HG02798 (cell line): ENCODE measurements around the gene SERPINB11.
"Not testable (repeated sequence)": the region's sequence is repeated elsewhere in the genome, so short reads cannot be mapped to it uniquely, and the experiment has no call there.

Experiments
- ATAC-seq: cut with Tn5 transposase; IDR thresholded peaks from one replicate; pipeline ENCODE4 v1.9.1; 2021; ENCODE audit warnings: mild to moderate bottlenecking; ENCODE audit not compliant: unreplicated experiment, poor library complexity

Gene SERPINB11

DNA sequence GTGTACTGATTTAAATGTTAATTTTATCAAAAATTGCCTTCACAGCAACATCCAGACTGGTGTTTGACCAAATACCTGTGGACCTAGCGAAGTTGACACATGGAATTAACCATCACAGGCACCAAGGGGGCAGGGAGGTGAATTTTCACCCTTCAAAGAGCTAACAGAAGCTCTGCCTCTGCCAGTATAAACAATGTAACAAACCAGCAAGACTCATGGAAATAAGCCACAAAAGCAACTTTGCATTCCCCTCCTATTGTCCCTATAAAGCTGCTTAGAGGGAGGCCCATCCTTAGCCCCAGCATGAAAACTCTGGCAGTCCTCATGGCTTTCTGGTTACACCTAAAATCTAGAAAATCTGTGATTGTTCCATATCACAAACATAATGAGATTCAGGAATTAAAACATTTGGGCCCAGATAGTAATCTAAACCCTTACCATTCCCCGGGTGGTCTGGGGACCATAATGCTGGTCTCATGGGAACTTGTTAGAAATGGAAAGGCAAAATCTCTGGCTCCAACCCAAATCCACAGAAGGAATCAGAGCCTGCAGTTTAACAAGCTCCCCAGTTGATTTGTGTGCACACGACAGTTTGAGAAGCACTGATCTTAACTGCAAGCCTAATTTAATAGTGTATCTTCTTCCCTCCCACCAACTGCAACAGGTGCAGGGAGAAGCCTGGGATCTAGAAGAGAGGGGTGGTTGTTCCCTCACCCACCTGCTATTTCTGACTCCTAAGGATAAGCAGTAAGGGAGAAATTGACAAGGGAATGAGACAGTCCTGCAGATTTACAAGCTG, 23.1 kb downstream of the SERPINB11 start:
- ATAC-seq: no peak

DNA sequence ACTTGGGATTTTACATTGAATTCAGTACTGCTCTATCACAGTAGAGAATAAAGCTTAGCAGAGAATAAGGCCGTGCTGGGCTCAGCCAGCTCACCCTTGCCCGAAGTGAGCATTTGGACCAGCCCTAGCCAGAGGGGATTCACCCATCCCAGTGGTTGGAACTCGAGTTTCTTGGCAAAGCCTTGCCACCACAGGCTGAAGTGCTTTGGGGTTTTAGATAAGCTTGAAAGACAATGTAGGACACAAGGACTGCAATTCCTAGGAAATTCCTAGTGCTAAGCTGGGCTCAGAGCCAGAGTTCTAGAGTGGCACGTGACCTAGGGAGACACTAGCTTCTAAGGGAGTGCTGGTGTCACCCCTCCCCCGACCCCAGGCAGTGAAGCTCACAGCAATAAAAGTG, 28.0 kb downstream of the SERPINB11 start:
- ATAC-seq: no peak

DNA sequence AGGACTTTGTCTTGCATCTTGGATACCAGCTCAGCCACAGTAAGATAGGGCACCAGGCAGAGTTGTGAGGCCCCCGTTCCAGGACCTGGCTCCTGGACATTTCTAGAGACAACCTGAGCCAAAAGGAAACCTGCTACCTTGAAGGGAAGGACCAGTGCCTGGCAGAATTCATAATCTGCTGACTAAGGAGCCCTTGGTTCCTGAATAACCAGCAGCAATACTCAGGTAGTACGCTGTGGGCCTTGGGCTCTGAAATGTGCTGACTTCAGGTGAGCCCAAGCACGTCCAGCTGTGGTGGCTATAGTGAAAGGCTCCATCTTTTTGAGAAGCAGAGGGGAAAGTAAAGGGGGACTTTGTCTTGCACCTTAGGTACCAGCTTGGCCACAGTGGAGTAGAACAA, 28.5 kb downstream of the SERPINB11 start:
- ATAC-seq: no peak

DNA sequence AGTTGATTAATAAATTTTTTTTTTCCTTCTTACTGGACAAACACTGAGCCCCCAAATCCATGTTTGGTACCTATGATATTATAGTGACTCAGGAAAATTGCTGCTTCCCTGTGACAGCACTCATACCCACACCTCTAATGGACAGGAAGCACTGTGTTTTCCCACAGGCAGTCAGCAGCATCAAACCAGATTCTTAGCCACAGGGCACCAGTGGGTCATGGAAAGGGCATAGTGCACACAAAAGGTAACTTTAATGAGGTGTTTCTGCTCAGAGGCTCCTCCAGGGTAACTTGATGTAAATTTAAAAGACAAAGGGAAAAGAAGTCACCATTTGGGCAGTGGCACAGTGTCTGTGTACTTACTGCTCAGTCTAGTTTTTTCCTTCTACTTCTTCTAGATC, 34.1 kb downstream of the SERPINB11 start:
- ATAC-seq: no peak

DNA sequence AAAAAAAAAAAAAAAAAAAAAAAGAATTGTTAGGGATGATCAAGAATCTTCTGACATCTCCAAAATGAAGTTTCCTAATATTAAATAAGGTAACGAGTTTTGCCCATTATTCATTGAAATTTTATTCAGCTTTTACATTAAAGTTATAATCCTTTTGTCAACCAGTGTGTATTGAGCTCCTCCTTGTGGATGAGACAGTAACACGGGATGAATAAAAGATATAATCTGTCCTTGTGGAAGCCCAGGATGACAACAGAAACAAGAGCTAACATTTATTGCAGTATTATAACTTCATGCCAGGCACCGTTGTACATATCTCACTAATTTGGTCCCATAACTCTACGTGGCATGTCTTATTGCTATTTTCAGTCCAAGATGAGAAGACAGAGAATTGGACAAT, 39.0 kb downstream of the SERPINB11 start:
- ATAC-seq: no peak

DNA sequence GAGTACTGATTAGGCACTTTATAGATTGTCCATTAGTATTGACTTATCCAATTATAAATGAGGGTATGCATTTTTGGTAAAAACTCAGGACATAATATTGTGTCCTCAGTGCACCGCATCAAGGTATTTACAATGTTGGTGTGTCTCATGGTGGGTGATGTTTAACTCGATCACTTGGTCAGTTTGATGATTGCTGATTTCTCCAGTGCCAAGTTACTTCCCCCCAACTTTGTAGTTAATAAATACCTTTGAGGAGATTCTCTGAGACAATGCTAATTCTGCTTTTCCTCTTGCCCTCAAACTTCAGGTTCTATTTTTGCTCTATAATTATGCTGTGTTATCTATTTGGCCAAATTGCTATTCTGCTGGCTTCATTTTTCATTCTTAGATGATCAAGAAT, 44.2 kb downstream of the SERPINB11 start:
- no peak for ATAC-seq

DNA sequence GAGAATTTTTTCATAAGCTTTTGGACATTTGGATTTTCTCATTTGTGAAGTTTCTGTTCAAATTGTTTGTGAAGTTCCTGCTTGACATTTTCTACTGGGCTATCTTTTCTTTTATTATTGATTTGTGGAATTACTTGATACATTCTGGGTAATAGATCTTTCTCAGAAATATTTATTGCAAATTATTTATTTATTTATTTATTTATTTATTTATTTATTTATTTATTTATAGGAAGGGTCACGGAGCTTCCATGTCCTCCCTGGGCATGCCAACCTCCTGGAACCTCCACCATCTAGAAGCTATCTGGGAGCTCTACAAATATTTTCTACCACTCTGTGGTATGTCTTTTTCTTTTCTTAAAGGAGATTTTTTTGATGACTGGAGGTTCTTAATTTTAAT, 46.7 kb downstream of the SERPINB11 start:
- ATAC-seq: no peak

DNA sequence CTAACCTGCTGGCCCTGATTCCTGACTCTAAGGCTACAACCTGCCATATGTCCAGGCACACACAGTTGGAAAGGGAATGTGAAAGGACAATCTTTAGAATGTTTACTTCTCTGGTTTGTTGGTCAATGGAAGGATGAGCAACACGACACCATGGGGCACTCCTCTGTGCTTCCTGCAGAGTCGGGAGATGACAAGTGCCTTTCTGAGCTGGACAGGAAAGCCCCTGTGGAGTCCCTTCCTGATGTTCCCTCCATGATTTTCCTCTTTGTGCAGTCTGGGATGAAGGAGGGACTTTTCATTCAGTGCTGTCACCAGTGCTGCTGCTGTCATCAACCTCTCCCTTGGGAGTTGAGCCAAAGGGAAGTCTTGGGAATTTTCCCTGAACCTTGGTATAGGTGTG, 49.9 kb downstream of the SERPINB11 start:
- ATAC-seq: no peak

DNA sequence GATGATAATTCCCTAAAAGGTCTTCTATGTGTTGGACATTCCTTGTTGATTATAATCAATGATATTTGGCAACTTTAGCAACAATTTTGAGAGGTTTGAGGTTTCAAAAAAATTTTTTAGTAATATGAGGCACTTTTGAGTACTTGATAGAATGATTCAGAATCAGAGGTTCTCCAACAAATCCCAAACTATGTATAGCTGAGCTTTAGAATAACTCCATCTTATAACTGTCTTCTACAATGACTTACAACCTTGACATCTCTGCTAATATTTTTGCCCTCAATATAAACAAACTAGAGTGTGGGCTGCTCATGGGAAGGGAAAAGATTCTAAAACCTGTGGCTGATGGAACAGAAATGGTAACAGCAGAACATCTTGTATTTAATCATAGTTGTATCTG, 50.9 kb downstream of the SERPINB11 start:
- no peak for ATAC-seq

DNA sequence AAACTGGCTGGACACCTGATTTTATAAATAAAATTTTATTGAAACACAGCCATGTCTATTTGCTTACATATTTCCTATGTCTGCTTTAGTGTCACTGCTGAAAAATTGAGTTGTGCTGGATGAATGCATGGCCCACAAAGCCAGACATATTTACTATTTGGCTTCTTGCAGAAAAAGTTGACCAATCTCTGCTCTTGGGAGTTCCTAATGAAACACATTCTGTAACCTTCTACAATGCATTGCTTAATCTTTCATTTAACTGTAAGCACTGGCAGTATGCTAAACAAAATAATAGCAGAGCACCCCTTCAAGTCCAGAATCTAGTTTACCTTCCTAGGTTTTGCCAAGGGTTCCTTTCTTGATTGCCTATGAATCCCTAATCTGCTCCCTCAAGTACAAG, 54.8 kb downstream of the SERPINB11 start:
- ATAC-seq: no peak

DNA sequence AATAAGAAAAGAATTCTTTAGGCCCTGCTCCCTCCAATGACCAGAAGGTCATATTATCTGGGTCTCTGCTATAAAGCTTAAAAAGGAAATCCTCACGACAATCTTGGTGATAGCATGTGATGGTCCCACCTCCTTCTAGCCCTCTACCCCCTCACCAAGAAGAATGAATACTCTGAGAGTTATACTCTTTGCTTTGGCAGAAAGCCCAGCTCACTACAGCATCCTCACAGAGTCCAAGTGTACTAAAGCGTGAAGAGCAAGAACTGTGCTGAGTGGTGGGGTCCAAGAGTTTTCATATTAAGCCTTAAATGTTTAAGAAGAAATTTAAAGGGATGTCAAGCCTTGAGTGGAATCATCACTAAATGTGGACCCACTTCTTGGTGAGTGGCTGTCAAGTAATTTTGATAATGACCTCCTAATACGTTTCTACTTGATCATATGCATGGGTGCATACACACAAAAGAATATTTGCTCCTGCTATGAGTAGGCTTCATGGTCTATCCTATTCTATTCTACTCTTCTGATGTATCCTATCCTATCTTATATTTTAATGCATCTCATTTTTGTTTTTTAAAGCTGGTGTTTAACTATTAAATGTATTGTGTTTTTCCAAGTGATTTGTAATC, 56.0 kb downstream of the SERPINB11 start:
- ATAC-seq: no peak

DNA sequence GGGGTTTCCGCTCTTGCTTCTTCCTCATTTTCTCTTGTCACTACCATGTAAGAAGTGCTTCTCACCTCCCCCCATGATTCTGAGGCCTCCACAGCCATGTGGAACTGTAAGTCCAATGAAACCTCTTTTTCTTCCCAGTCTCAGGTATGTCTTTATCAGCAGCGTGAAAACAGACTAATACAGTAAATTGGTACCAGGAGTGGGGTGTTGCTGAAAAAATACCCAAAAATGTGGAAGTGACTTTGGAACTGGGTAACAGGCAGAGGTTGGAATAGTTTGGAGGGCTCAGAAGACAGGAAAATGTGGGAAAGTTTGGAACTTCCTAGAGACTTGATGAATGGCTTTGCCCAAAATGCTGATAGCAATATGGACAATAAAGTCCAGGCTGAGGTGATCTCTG, 57.0 kb downstream of the SERPINB11 start:
- not testable (repeated sequence) for ATAC-seq

DNA sequence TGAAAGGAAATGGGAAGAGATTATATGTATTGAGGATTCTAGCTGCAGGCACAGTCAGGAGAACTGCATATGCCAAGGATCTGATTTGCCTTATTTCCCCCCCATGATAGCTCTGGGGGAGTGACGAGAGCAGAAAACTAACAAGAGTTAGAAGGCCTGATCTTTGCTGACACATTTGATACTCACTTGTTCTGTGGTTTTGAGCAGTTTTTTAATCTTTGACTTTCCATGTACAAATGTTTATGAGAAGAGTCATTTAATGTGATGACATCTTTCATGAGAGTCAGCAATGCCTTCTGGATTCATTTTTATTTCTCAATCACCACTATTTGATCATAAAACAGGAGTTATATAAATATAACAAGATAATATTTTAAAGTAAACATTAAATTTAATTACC, 59.8 kb downstream of the SERPINB11 start:
- ATAC-seq: no peak

DNA sequence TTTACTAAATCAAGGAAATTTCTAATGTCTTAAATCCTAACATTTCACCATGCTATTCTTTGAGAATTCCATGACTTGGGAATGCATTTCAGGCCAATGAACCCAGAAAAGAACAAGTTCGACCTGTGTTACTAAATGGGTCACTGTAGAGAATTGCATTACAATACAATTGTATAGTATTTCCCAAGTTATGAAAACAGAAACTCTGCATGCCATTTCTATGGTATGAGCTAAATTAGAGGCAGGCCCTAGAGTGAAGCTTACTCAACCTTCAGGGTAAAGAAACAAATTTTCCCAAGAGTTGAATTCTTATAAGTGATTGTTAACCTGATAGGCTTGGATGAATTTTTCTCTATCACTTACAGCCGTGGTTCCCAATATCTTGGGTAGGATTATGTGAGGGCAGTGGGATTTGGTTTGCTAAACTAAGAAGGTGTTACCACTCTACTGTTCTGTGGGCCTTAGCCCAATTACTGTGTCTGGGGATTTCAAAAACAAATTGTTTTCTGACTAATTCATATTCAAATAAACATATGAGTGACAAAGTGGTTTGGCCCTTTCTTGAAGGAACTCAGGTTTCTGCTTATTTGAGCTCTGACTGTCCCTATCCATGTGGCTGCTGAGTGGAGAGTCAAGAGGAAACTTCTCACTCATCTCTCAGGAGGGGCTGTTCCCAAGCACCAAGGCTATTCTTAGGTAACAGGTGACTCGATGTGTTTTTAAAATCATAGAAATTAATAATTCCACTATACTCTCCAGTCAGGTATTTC, 61.3 kb downstream of the SERPINB11 start:
- no peak for ATAC-seq

DNA sequence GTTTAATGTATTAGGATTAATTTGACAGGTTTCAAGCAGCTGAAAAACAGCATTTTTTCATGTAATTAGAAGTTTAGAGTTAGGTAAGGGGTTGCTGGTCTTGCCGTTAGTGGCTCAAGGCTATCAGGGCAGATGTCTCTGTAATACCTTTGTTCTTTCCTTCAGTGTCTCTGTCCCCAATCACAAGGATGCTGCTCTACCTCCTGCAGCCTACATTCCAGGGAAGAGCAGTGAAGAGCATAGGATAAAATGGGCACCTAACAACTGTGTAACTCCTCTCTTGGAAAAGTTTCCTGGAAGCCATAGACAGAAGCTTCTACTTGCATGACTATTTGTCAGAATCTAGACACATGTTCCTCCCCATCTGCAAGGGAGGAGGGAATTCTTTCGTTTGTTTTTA, 63.1 kb downstream of the SERPINB11 start:
- ATAC-seq: no peak
